GM21447 (cell line): ENCODE results near the gene KIAA0930.

Source experiments
- ATAC-seq: cut with Tn5 transposase; IDR thresholded peaks from one replicate; pipeline ENCODE4 v1.9.1; 2021; ENCODE audit not compliant: unreplicated experiment

The KIAA0930 gene

DNA sequence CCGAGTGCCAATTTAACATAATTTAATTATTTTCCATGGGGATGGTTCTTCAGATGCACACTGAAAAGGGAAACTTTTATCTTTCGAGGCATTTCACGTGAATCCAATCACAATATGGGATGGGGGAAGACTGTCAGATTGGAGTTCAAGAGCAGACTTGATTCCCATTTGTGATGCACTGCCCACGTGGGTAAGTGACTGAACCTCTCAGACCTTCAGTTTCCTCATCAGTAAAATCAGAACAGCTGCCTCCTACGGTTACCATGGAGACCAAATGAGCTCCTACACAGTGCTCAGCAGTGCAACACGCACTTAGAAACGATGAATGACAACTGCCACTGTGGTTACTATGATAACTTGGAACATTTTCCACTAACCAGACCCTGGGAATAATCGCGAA is 21.7 kb downstream of the KIAA0930 start:
- ATAC-seq: no peak

DNA sequence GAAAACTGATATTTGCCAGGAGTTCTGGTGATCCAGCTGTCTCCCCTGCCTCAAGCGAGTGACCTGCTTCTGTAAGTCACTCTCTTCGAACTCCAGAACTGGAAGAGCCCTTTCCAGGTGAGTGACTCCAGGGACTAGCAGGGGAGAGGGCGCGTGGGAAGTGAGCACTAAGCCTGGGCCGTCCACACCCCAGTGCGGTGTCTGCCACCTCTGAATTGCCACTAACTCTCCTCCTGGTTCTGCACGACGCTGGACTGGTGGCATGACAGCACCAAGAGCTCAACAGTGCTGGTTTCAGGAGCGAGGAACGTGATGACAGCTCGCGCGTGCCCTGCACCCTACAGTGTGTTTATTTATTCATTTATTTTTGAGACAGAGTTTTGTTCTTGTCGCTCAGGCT is 22.9 kb downstream of the KIAA0930 start:
- no peak for ATAC-seq

- ATAC-seq: no peak
Observed at GRCh38 chr22:45217345-45217744, 23.3 kb downstream of the KIAA0930 start.

DNA sequence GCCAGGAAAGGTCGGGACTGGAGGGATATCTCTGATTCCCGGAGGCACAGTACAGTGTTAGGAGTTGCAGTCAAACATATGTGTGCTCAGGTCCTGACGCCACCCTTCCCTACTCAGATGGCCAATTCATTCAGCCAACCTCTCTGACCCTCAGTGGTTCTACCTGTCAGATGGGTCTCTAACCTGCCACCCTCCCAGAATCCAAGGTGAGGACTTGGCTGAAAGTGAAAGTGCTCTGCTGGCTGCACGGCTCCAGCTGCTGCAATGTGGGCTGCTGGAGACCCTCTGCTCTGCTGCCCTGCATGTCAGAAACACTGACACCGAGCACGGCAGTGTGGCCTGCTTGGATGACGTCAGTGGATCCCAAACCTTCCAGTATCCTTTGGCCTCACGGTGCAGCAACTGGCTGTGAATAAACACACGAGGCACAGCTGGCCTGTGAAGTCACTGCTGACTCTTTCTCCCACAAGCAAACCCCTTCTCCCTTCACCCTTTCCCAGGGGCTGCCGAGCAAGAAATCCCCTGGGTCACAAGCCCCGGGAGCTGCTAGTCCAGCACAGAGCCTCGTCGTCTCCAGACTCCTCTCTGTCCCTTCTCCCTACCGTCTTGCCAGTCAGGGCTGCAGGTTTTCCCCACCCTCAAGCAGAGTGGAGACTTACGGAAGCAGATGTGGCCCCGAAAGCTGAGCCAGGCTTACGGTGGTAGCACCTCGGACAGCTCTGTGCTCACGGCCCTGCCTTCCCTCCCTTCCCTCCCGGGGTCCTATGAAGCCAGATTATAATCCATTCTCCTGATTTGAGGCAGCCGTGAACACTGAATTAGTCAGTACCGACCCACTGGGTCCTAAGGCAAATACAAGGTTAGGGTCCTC is 24.3 kb downstream of the KIAA0930 start:
- no peak for ATAC-seq

GRCh38 chr22:45212992-45213751 is 27.5 kb downstream of the KIAA0930 start:
- no peak for ATAC-seq

- ATAC-seq: no peak
Observed at GRCh38 chr22:45212306-45212709, 28.4 kb downstream of the KIAA0930 start.

- ATAC-seq: no peak
Observed at GRCh38 chr22:45211848-45212247, 28.8 kb downstream of the KIAA0930 start.

GRCh38 chr22:45211435-45211834 is 29.3 kb downstream of the KIAA0930 start:
- ATAC-seq: no peak

DNA sequence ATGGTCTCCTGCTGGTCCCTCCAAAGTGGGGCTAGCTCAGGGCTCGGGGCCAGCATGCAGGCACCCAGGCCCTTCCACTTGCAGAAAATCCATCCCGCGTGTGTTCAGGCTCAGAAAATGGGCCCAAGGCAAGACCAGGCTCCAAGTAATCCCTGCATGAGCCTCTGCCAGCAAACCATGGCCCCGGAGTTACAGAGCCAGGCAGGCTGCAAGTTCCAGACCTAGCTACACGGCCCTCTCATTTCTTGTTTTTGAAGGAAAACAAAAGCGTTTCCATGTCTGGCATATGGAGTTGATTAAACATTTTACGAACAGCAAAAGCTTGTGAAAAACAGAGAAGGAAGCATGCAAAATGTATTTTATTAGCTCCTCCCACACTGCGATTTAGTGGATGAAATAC is 29.7 kb downstream of the KIAA0930 start:
- no peak for ATAC-seq

- no peak for ATAC-seq
Observed at GRCh38 chr22:45210577-45210976, 30.1 kb downstream of the KIAA0930 start.

GRCh38 chr22:45210174-45210573 is 30.5 kb downstream of the KIAA0930 start:
- ATAC-seq: no peak

DNA sequence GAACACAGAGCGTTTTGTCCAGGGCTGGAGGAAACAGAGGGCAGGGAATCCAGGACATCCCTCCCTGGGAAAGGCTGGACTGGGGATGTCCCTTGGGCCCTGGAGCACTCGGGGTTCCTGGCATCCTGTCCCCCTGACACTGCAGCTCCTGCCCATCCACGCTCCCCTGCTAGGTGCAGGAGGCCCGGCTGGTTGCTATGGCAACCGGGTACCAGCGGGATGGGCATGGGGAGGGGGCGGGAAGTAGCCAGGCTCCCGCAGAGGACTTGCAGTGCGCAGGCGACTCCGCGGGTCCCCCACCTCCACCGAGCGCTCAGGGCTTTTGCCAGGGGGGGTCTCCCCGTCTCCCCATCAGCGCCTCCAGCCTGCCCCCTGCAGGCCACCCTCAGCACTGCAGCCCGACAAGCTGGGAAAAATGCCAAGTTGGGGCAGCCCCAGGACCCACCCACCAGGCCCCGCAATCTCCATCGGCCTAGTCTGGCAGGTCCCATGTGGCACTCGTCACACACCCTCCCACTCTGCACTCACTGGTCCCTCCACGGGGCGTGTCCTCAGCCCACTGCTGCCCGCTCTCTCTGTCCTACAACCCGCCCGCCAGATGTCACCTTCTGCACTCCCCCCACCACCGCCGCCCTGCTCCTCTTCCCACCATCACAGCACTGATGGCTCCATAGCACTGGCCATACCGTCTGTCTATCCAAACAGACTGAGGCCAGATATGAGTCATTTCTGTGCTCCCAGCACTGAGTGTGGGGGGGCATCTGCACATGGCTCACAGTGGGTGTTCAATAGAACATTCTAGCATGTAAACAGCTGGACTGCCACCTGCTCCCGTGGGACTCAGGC is 31.5 kb downstream of the KIAA0930 start:
- no peak for ATAC-seq

DNA sequence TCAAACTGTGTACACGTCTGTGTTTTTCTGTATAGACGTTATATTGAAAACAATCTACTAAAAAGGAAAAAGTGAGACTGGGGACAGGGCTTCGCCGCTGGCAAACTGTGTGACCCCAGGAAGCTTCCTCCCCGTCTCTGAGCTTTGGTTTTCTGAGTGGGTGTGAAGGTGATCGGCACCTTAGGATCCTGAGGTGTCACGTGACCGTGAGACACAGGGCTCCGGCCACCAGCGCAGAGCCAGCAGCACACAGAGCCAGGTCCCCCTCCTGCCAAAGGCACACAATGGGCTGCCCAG is 32.0 kb downstream of the KIAA0930 start:
- ATAC-seq: no peak

- ATAC-seq: no peak
Observed at GRCh38 chr22:45207981-45208664, 32.6 kb downstream of the KIAA0930 start.

- no peak for ATAC-seq
Observed at GRCh38 chr22:45207533-45207932, 33.2 kb downstream of the KIAA0930 start.

GRCh38 chr22:45206233-45206632 is 34.5 kb downstream of the KIAA0930 start:
- no peak for ATAC-seq

- no peak for ATAC-seq
Observed at GRCh38 chr22:45205276-45205925, 35.3 kb downstream of the KIAA0930 start.

DNA sequence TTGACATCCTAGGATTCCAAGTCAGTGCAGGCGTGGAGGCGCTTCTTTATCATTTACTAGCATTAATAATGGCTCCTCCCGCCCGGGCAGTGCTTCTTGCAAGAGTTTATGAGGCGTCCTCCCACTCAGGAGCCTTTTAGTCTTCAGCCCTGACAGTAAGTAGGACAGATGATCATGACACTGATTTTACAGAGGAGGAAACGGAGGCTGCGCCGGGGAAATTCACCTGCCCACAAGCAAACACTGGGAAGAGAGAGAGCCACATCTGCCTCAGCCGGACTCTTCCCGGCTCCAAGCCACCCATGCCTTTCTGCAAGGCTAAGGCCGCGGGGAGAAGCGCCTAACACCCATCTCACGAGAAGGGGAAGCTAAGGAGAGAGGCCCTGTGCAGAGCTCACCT is 35.9 kb downstream of the KIAA0930 start:
- no peak for ATAC-seq

- no peak for ATAC-seq
Observed at GRCh38 chr22:45204241-45204640, 36.5 kb downstream of the KIAA0930 start.

DNA sequence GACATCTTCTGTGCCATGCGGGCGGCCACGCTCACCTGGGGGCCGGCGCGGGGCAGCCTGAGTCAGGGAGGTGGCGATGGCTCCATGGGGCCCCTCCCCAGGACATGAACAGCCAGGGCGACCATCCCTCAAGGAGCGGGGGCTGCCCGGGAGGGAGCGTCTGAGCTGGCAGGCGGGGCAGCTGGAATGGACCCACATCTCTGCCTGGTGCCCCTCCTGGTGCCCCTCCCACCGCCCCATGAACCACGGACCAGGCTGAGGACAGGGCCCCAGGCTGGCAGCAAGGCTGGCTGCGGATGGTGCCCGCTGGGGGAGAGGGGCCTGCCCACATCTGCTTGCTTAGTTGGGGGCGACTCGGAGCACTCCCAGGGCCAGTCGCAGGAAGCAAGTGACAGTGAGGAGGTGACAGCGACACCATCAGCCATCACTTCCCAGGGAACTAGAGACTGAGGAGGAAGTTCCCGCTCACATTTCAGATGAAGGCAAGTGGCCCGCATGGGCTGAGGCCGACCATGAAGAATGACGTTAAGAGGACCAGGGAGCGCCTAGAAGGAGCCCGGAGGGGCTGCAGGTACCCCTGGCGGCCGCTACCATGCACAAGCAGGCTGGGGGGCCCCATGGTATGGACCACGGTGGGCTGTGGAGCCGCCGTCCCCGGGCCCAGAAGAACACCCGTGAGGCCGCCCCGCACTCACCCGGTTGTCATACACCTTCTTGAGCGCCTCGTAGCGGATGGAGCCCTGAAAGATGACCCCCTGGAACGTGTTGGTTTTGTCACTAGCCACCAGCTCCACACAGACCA is 37.3 kb downstream of the KIAA0930 start:
- ATAC-seq: no peak
